Mucosa of gallbladder (tissue), 1 donor: ENCODE data around the gene QRFP. TPM values are rescaled to one million over a fixed set of nuclear protein-coding genes. Genes with fewer than 3 reads are reported as not detected.

Experiments used
- DNase-seq: peaks from one replicate; pipeline ENCODE4 v3.0.0-alpha.2; 2020; ENCODE audit warnings: low spot score
- total RNA-seq: library from RNA; stranded (reverse); gene quantifications from one replicate; pipeline ENCODE4 v1.2.1, GENCODE V29; 2021
- donor health status: DM: no; HTN: no; CAD: no.

Gene QRFP, protein sequence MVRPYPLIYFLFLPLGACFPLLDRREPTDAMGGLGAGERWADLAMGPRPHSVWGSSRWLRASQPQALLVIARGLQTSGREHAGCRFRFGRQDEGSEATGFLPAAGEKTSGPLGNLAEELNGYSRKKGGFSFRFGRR
- total RNA-seq: not detected

GRCh38 chr9:130896233-130897014 lies at the start of gene QRFP:
QRFP (minus strand) TSS chr9:130896812; CDS start chr9:130893838, 2,974 bp downstream.
- no peak for DNase-seq

- DNase-seq: no peak
These were observed 48.6 kb upstream of the QRFP start for GRCh38 chr9:130945173-130945572.

- DNase-seq: no peak
These were observed 48.0 kb upstream of the QRFP start for GRCh38 chr9:130944510-130945058.

DNA sequence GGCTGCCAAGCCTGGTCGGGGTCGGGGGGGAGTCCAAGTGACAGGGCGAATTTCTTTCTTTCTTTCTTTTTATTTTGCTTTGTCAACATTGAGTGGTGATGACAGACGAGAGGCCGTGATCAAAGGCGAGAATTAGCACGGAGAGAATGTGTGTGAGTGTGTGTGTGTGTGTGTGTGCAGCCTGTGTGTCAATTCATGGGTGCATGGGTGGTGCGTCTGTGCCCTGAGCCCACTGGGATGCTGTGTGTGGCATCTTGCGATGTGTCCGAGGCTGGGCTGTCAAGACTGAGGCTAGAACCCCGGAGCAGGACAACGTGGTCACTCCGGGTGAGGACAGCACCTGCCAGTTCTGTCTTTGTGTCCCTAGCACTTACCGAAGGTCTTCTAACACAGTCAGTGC lies 47.2 kb upstream of the QRFP start:
- no peak for DNase-seq

GRCh38 chr9:130943221-130943620 lies 46.6 kb upstream of the QRFP start:
- DNase-seq: no peak

DNA sequence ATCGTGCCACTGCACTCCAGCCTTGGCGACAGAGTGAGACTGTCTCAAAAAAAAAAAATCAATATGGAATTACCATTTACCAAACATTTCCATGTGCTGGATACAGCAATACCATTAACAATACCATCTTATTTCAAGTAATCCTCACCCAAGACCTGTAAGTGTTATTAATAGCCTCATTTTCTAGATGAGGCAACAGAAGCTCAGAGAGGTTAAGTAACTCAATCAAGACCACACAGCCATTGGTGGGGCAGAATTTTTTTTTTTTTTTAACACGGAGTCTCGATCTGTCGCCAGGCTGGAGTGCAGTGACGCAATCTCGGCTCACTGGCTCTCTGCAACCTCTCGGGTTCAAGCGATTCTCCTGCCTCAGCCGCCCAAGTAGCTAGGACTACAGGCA lies 46.1 kb upstream of the QRFP start:
- DNase-seq: no peak

DNA sequence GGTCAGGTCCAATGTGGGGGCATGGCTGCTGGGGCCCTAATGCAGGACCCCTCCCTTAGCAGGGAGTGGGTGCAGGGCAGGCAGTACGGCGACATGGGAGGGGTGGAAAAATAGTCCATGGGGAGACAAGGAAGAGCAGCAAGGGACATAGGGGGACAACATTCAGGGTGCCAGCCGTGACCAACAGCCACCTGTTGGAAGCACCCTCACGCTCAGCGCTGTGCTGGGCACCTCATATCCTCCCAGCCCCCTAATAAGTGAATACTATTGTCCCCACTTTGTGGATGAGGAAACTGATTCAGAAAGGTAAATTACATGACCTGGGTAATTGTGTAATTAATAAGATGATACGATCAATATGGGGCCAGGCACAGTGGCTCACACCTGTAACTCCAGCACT lies 45.5 kb upstream of the QRFP start:
- DNase-seq: no peak

GRCh38 chr9:130940693-130941576 lies 44.3 kb upstream of the QRFP start:
- peak; percentile 86 for DNase-seq

DNA sequence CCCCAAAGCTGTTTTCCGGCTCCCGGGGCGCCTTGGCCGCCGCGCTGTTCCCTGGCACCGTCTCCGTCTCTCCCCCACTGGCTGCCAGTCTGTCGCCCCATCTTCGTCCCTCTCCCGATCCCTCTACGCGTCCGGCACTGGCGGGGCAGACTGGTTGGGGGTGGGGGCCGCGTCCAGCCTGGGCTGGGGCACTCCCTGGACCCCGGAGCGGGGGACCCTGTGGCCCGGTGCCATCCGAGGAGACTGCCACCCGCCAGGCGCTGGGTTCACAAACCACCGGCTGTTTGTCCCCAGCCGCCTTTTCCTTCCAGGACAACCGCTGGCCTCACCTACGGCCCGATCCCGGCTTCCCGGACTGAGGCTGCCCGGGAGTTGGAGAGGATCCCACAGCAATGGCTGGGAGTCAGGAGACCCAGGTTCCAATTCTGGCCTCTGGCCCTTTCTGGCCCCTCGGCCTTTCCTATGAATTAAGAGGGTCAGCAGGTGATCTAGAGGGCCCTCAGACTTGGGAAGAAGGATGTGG lies 43.5 kb upstream of the QRFP start:
- no peak for DNase-seq

DNA sequence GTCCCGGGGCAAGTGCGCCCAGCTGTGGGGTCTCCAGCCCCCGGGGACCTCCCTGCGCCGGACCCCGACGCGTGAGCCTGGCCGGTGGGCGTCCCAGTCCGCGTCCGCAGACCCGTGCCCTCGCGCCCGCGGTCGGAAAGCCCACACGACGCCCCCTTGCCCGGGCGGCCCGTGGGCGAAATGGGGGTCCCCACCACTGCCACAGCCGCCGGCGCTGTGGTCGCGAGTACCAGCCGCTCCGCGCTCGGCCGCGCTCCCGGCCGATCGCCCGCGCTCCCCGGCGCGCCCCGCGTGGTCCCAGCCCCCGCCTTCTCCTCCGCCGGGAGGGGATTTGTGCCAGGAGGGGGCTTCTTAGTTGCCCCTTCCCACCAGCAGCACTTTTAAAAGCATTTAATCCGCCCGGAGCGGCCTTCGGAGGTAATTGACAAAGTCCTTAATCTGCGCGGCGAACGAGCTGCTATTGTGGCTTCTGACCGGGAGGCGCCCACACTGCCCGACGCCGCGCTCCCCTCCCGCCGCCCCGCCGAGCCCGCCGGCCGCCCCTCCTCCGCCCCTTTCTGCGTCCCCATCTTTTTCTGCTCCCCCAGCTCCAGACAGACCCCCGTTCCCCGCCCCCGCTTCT lies 42.9 kb upstream of the QRFP start:
- no peak for DNase-seq

GRCh38 chr9:130938652-130939404 lies 42.2 kb upstream of the QRFP start, which contains the start of gene FIBCD1:
FIBCD1 (minus strand) TSS chr9:130939247; CDS start chr9:130938607, 640 bp downstream.
- no peak for DNase-seq

DNA sequence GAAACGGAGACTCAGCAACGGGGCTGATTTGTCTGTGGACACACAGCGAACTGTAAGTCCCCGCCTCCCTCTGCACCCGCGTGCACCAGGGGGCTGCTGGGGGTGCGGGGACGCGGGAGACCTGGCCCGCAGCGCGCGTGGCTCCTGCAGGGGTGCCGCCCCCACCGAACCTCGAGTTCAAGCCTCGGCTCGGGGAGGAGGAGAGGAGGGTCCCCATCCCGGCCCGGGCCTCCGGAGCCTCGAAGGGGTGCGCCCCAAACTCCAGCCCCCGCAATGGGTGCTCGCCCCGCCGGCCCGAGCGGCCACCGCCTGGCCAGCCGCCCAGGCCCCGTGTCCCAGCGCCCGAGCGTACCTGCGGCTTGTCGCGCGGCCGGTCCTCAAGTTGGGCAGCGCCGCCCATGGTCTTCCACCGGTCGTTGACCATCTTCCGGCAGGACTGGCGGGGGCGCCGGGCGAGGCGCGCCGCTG lies 41.6 kb upstream of the QRFP start:
- DNase-seq: no peak

DNA sequence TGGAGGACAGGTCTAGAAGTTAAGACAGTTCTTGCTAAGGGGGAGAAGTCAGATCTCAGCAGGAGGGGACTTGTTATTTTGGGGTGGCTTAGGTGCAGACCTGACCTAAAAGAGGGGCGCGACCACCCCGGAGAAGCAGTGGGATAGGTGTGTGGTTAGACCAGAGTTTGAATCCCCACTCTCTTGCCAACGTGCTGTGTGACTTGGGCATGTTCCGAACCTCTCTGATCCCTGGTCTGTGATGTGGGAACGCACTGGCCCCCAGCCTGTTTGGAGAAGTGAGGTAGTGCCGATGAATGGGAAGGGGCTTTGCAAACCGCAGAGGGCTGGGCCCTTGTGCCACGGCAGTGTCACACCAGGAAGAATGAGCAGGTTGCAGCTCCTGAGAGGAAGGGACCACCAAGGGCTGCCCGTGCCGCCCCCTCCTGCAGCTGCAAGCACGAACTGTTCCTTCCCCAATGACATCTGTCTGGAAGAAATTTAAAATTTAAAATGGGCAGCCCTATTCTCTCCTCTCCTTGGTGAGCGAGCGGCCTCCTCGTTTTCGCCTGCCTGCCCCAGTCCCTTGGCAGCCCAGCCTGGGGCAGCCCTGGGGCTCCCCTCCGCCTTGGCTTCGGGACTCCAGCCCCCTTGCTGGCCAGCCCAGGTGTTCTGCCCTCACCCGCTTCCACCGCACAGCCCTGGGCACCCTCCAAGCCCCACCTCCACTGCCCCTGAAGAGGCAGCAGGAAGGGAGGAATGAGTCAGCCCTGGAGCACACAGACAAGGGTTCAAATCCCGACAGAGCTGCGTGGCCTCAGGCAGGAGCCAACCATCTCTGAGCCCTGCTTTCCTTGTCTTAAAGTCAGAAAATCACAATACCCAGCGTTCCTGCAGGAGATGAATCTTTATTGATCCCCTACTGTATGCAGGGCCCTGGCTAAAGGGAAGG lies 40.8 kb upstream of the QRFP start:
- no peak for DNase-seq

DNA sequence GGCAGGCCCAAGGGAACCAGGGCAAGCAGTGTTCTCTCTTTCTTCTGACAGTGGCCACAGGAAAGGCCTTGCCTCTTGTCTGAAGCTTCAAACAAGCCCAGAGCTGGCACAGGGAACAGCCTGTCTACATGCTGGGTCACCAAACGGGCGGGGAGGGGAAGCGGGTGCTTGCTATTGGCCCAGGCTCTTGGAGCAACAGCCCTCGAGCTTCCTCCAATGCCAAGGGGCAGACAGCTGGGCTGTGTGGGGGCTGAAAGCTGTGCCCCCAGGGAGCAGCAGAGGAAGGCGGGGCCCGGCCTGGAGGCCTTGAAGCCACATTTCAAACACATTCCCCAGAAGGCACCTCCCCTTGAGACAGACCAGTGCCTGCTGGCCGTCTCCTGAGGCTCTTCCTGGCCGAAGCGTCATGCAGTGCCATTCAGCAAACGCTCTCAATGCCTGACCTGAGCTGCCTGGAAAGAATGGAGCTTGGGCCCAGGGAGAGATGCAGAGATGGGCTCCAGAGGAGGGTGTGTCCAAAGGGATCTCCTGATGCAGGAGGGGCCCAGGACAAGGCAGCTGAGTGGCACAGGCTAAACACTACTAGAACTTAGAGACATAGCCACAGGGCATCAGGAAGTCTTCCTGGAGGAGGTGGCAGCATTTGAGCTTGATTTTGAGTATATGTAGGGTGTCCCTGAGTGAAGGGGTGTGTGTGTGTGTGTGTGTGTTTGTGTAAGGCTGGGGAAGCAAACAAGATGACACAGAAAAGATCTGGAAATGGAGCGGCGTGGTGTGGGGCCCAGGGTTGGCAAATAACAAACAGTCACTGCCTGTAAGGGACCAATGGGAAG lies 39.9 kb upstream of the QRFP start:
- DNase-seq: peak; percentile 62

DNA sequence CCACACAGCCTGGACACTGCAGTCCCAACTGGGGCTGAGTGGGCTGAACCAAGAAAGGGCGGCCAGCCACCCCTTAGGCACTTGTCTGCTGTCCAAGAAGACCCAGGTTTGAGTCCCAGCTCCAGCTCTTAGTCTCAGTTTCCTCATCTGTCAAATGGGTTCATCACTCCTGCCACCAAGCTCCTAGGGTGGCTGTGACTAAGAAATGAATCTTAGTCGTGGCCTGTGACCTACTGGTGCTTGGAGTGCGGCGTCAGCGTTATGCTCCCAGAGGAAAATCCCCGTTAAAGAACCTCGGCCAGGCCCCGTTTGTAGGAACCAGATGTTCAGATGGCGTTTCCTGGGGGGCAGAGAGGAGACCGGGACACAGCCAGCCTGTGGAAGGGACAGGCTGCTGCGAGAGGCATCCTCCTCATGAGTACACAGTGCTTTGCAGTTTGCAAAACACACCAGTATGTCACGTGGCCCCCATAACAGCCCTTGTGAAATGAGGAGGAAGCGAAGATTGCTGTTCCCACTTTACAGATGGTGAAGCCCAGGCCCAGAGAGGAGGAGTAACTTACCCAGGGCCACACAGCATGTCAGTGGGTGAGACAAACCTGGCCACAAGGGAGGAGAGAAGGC lies 39.1 kb upstream of the QRFP start:
- no peak for DNase-seq

DNA sequence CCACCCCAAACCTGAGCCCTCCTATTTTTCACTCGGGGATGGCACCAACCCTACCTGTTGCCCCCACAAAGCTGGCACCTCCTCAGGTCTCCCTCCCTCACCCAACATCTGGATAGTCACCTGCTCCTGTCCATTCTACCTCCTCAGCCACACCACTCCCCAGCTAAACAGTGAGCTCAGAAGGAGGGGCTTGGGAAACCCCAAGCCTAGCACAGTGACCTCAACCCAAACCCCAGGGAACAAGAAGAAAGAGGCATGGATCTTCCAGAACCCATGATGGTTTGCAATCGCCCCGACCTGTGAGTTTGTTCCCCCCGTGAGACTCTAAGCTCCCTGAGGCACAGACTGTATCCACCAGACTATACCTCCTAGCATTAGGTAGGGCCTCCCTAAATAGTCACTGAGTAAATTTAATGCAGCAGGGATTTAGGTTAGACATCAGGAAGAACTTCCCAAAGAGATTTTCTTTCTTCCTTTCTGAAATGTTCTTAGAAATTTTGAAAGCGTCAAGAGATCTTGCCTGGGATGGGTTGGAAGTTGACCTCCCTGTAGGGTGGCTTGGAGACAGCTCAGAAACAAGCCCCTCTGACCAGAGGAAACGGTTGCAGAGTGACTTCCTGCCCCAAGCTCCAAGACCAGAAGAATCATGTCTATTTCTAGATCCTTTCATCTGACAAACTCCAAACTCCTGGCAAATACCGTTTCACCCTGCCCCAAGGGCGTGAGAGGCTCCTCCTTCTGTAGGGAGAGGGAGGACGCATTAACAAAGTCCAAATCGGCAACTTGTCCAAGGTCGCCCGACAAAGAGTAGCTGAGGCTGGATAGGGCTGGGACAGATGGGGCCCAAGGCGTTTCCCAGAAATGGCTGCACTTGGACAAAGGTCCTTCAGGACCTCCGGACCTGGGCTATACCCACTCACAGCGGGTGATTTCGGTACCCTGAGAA lies 38.4 kb upstream of the QRFP start:
- no peak for DNase-seq

- no peak for DNase-seq
These were observed 37.6 kb upstream of the QRFP start for GRCh38 chr9:130934246-130934645.
